Endothelial cell of umbilical vein (primary cell): ENCODE measurements around the gene GRIA1. TPM values are rescaled to one million over a fixed set of nuclear protein-coding genes. Genes with fewer than 3 reads are reported as not detected.

Experiments
- BruUV-seq: library from RNA; stranded (reverse); fragments of 400-500 nt; replicated peaks from 2 replicates; lab custom pipeline; 2021; lab: Mats Ljungman, UMichigan
- CTCF ChIA-PET: fragments of 300-600, 350-600 bp; sonication (Branson Sonifier 250); formaldehyde crosslinking; loops from one replicate; lab custom pipeline; 2021; ENCODE audit warnings: antibody characterized with exemption, inconsistent platforms; lab: Charles Lee
- POLR2A ChIA-PET: fragments of 300-600, 350-600 bp; sonication (Branson Sonifier 250); formaldehyde crosslinking; loops from one replicate; lab custom pipeline; 2021; ENCODE audit warnings: antibody characterized with exemption, inconsistent platforms; lab: Charles Lee
- DNase-seq: peaks from one replicate; pipeline ENCODE4 v3.0.0-alpha.2; 2011; ENCODE audit warnings: low read depth, low spot score
- FAIRE-seq: peaks from 2 replicates; lab custom pipeline; 2011; peaks lifted over from hg19 to GRCh38; lab: Jason Lieb, UNC
- H2AFZ ChIP-seq: 2 replicates; pipeline ENCODE4 v1.6.0; 2012; ENCODE audit warnings: low read depth, low read length, control low read depth, inconsistent platforms
- H3K27ac ChIP-seq: 2 replicates; pipeline ENCODE4 v1.5.1; 2011; ENCODE audit warnings: low read depth, mild to moderate bottlenecking, control low read depth, low read length, moderate library complexity; ENCODE audit not compliant: insufficient read depth
- H3K27me3 ChIP-seq, 2 experiments: 2 replicates each; pipeline versions ENCODE4 v1.6.0 to v1.6.1; 2011; ENCODE audit warnings: low read length in 2 of 2, mixed read lengths in 1 of 2; ENCODE audit not compliant: control insufficient read depth in 2 of 2, insufficient read depth in 2 of 2
- H3K36me3 ChIP-seq, 2 experiments: 2 replicates in 1 of 2; 3 replicates in 1 of 2; pipeline ENCODE4 v1.5.1; 2011; ENCODE audit warnings: low read length in 2 of 2, mild to moderate bottlenecking in 1 of 2, moderate library complexity in 1 of 2; ENCODE audit not compliant: control insufficient read depth in 2 of 2, insufficient read depth in 2 of 2; ENCODE audit errors: extremely low read depth in 1 of 2
- H3K4me1 ChIP-seq: 3 replicates; pipeline ENCODE4 v1.5.1; 2011; ENCODE audit warnings: mild to moderate bottlenecking, low read length; ENCODE audit not compliant: control insufficient read depth, insufficient read depth; ENCODE audit errors: extremely low read depth
- H3K4me2 ChIP-seq: 2 replicates; pipeline ENCODE4 v1.6.1; 2011; ENCODE audit warnings: low read length, control low read depth, mixed read lengths; ENCODE audit not compliant: insufficient read depth
- H3K4me3 ChIP-seq, 3 experiments: fragments of 200-600 bp in 1 of 3; sonication (generic), shearing (Covaris generic) in 1 of 3; replicated peaks in 1 of 3; 2 replicates each; pipeline ENCODE4 v1.5.1; 2011 to 2016; ENCODE audit warnings: control low read depth in 3 of 3, low read length in 3 of 3, mild to moderate bottlenecking in 2 of 3, inconsistent platforms in 1 of 3, low read depth in 1 of 3, moderate library complexity in 1 of 3; ENCODE audit not compliant: insufficient read depth in 1 of 3
- H3K79me2 ChIP-seq: 2 replicates; pipeline ENCODE4 v1.6.0; 2012; ENCODE audit warnings: low read length, inconsistent platforms; ENCODE audit not compliant: control insufficient read depth, insufficient read depth
- H3K9ac ChIP-seq: replicated peaks from 2 replicates; pipeline ENCODE3; 2011; ENCODE audit warnings: low read length, control low read depth; ENCODE audit not compliant: insufficient read depth; ENCODE audit errors: extremely low read depth
- H3K9me1 ChIP-seq: replicated peaks from 3 replicates; pipeline ENCODE4 v1.6.0; 2011; ENCODE audit warnings: mild to moderate bottlenecking, low read length; ENCODE audit not compliant: control insufficient read depth, insufficient read depth; ENCODE audit errors: extremely low read depth
- H3K9me3 ChIP-seq: replicated peaks from 2 replicates; pipeline ENCODE4 v1.5.1; 2012; ENCODE audit warnings: low read length, inconsistent platforms; ENCODE audit not compliant: control insufficient read depth, insufficient read depth
- H4K20me1 ChIP-seq: replicated peaks from 2 replicates; pipeline ENCODE3; 2011; ENCODE audit warnings: mild to moderate bottlenecking, low read length; ENCODE audit not compliant: control insufficient read depth, insufficient read depth; ENCODE audit errors: extremely low read depth
- CTCF ChIP-seq, 2 donors: IDR thresholded peaks; 1 replicate in 1 of 2; 2 replicates in 1 of 2; pipeline ENCODE4 v1.5.1; 2011; ENCODE audit warnings: low read length in 2 of 2, mild to moderate bottlenecking in 2 of 2, moderate library complexity in 2 of 2, control low read depth in 1 of 2, inconsistent platforms in 1 of 2, low read depth in 1 of 2; ENCODE audit not compliant: insufficient read depth in 1 of 2; ENCODE audit errors: extremely low read depth in 1 of 2
- EZH2 ChIP-seq: IDR thresholded peaks from 2 replicates; pipeline ENCODE4 v1.6.1; 2012; ENCODE audit warnings: borderline replicate concordance, low read depth, mild to moderate bottlenecking, moderate library complexity, low read length, inconsistent platforms; ENCODE audit not compliant: severe bottlenecking
- FOS ChIP-seq: IDR thresholded peaks from 2 replicates; pipeline ENCODE4 v1.6.1; 2011; ENCODE audit warnings: mild to moderate bottlenecking, low read length, moderate library complexity, borderline replicate concordance; ENCODE audit not compliant: insufficient read depth
- GATA2 ChIP-seq: IDR thresholded peaks from 2 replicates; pipeline ENCODE4 v1.7.0; 2011; ENCODE audit warnings: low read depth, mild to moderate bottlenecking, moderate library complexity, mixed read lengths, low read length; ENCODE audit not compliant: insufficient read length, insufficient read depth
- JUN ChIP-seq: IDR thresholded peaks from 2 replicates; pipeline ENCODE4 v1.6.1; 2011; ENCODE audit warnings: borderline replicate concordance, low read depth; ENCODE audit not compliant: insufficient read length, insufficient read depth
- MAX ChIP-seq: IDR thresholded peaks from 2 replicates; pipeline ENCODE4 v1.6.1; 2011; ENCODE audit not compliant: insufficient read depth, insufficient read length
- MYC ChIP-seq: IDR thresholded peaks from one replicate; pipeline ENCODE4 v1.6.1; 2011; ENCODE audit warnings: mild to moderate bottlenecking, low read depth, low read length
- POLR2A ChIP-seq: IDR thresholded peaks from 2 replicates; pipeline ENCODE4 v1.6.1; 2012; ENCODE audit warnings: low read depth, mild to moderate bottlenecking, control low read depth, low read length
- POLR2AphosphoS5 ChIP-seq: IDR thresholded peaks from 2 replicates; pipeline ENCODE4 v1.6.1; 2012; ENCODE audit warnings: low read depth, mild to moderate bottlenecking, control low read depth, low read length, moderate library complexity; ENCODE audit not compliant: insufficient read depth
- dilution Hi-C: fragments of 300-500 bp; cut with MboI; formaldehyde crosslinking; loops from one replicate; pipeline ENCODE4 v1.15.0; 2019; ENCODE audit warnings: low sequenced_read_pairs; ENCODE audit not compliant: extremely low pct_ligation_motif_present
- intact Hi-C: fragments of 100-400 bp; cut with micrococcal nuclease; formaldehyde crosslinking; loops from one replicate; pipeline ENCODE4 v1.10.0; 2022
- polyA plus RNA-seq, 4 experiments: library from polyadenylated mRNA; depleted of rRNA in 3 of 4; stranded (reverse) in 3 of 4; unstranded in 1 of 4; fragments of >200 nt; gene quantifications; 2 replicates each; pipeline versions ENCODE4 v1.2.1 to v1.2.3, GENCODE V29; 2011 to 2012; ENCODE audit warnings: missing spikeins in 1 of 4
- total RNA-seq: library from RNA; stranded (reverse); gene quantifications from 2 replicates; pipeline ENCODE4 v1.2.3, GENCODE V29; 2021

Gene GRIA1
- total and polyA plus RNA-seq, 2 donors (not counting 3 experiments of a cell fraction or from before 2014, with no cell fraction given): not detected

DNA sequence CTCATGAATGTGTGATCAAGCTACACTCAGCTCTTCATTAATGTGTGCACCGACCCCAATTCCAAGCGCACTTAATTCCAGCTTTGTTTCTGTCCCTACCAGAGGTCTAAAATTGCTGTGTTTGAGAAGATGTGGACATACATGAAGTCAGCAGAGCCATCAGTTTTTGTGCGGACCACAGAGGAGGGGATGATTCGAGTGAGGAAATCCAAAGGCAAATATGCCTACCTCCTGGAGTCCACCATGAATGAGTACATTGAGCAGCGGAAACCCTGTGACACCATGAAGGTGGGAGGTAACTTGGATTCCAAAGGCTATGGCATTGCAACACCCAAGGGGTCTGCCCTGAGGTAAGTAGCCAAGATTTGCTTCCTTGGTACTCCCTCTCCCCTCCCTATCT is 279.6 kb downstream of the GRIA1 start:
- Histone ChIP-seq H3K27me3 (no peaks in the 10 kb centered on the region), H2AFZ (no peak overlapping the region), H3K9ac (no peak overlapping the region), H3K79me2 (no peaks in the 10 kb centered on the region), H3K4me3 (no peak overlapping the region), H3K9me3 (no peaks in the 10 kb centered on the region), H3K27ac (no peak overlapping the region), H3K4me2 (no peak overlapping the region), H3K9me1 (no peaks in the 10 kb centered on the region), H4K20me1 (no peaks in the 10 kb centered on the region), H3K4me1 (no peaks in the 10 kb centered on the region), H3K36me3 (no peaks in the 10 kb centered on the region)
- CTCF ChIA-PET: no interaction called here
- POLR2A ChIA-PET: no interaction called here
- no peak for DNase-seq
- BruUV-seq: no TSS peak
- intact Hi-C loops: no loop called here
- dilution Hi-C loops: no loop called here
- no peak for FAIRE-seq
- TF ChIP-seq CTCF (IDR thresholded peaks at IDR 0.05; ENCODE audit: extremely low read depth in 1 of 2, insufficient read depth in 1 of 2, low read depth in 1 of 2, low read length in 2 of 2): no peak

- H3K27ac ChIP-seq: no peak overlapping the region
- DNase-seq (no peak), FAIRE-seq (no peak)
- POLR2A ChIA-PET: no interaction called here
- no peaks in the 10 kb centered on the region for H4K20me1 ChIP-seq
- H3K4me1 ChIP-seq: no peaks in the 10 kb centered on the region
- no peak overlapping the region for H3K4me2 ChIP-seq
- CTCF ChIA-PET: no interaction called here
- TF ChIP-seq CTCF (IDR thresholded peaks at IDR 0.05; ENCODE audit: extremely low read depth in 1 of 2, insufficient read depth in 1 of 2, low read depth in 1 of 2, low read length in 2 of 2) (no peak), JUN (no peak), POLR2A (no peak), GATA2 (no peak), EZH2 (no peak), POLR2AphosphoS5 (no peak), FOS (no peak), MYC (no peak), MAX (no peak)
- no peaks in the 10 kb centered on the region for H3K36me3 ChIP-seq
- intact Hi-C loops: no loop called here
- no peaks in the 10 kb centered on the region for H3K79me2 ChIP-seq
- H3K4me3 ChIP-seq: no peak overlapping the region
- no peaks in the 10 kb centered on the region for H3K27me3 ChIP-seq
- dilution Hi-C loops: no loop called here
- no peaks in the 10 kb centered on the region for H3K9me3 ChIP-seq
- H3K9me1 ChIP-seq: no peaks in the 10 kb centered on the region
- H3K9ac ChIP-seq: no peak overlapping the region
- no TSS peak for BruUV-seq
- H2AFZ ChIP-seq: no peak overlapping the region
Observed at GRCh38 chr5:153774686-153775085, 284.2 kb downstream of the GRIA1 start.
